HG03342 (cell line): ENCODE data around the gene TMC5.
"Not testable (repeated sequence)": the region's sequence is repeated elsewhere in the genome, so short reads cannot be mapped to it uniquely, and the experiment has no call there.

Experiments
- ATAC-seq: cut with Tn5 transposase; IDR thresholded peaks from one replicate; pipeline ENCODE4 v1.9.1; 2021; ENCODE audit warnings: mild to moderate bottlenecking, moderate library complexity; ENCODE audit not compliant: unreplicated experiment

The TMC5 gene

GRCh38 chr16:19527161-19527560, 109.5 kb downstream of the TMC5 start:
- ATAC-seq: no peak

- ATAC-seq: no peak
Measured at GRCh38 chr16:19528666-19529065, 111.0 kb downstream of the TMC5 start.

GRCh38 chr16:19532601-19533000, 114.9 kb downstream of the TMC5 start:
- ATAC-seq: no peak

- ATAC-seq: no peak
Measured at GRCh38 chr16:19540241-19540970, 122.7 kb downstream of the TMC5 start.

- no peak for ATAC-seq
Measured at GRCh38 chr16:19542138-19542821, 124.6 kb downstream of the TMC5 start.

- not testable (repeated sequence) for ATAC-seq
Measured at GRCh38 chr16:19543278-19543996, 125.8 kb downstream of the TMC5 start.

GRCh38 chr16:19548144-19548543, 130.5 kb downstream of the TMC5 start:
- no peak for ATAC-seq
